Neuronal stem cell (in vitro differentiated cells): ENCODE data around the gene PSMB2.

Experiments
- DNase-seq: peaks from one replicate; pipeline ENCODE4 v3.0.0-alpha.2; 2013; ENCODE audit warnings: low spot score
- H2AFZ ChIP-seq: one replicate; pipeline ENCODE4 v1.6.1; 2013; ENCODE audit warnings: mild to moderate bottlenecking, low read length, inconsistent platforms
- H2AK5ac ChIP-seq: 2 replicates; pipeline ENCODE4 v1.6.1; 2013; ENCODE audit warnings: low read depth, mild to moderate bottlenecking, inconsistent platforms, low read length, moderate library complexity, mixed read lengths
- H2BK120ac ChIP-seq: 2 replicates; pipeline ENCODE4 v1.6.1; 2013; ENCODE audit warnings: low read depth, mild to moderate bottlenecking, inconsistent platforms, low read length, moderate library complexity, mixed read lengths
- H2BK12ac ChIP-seq: one replicate; pipeline ENCODE4 v1.6.1; 2013; ENCODE audit warnings: low read length, inconsistent platforms
- H2BK15ac ChIP-seq: 2 replicates; pipeline ENCODE4 v1.6.1; 2013; ENCODE audit warnings: mild to moderate bottlenecking, low read length, inconsistent platforms, mixed read lengths
- H2BK5ac ChIP-seq: one replicate; pipeline ENCODE4 v1.6.1; 2013; ENCODE audit warnings: inconsistent platforms, mild to moderate bottlenecking, low read length, moderate library complexity
- H3K14ac ChIP-seq: one replicate; pipeline ENCODE4 v1.6.1; 2013; ENCODE audit warnings: low read length, inconsistent platforms
- H3K18ac ChIP-seq: 2 replicates; pipeline ENCODE4 v1.6.1; 2013; ENCODE audit warnings: low read length, inconsistent platforms
- H3K23ac ChIP-seq: 2 replicates; pipeline ENCODE4 v1.6.1; 2013; ENCODE audit warnings: low read depth, mild to moderate bottlenecking, mixed read lengths, low read length, inconsistent platforms; ENCODE audit not compliant: poor library complexity
- H3K27ac ChIP-seq: replicated peaks from 3 replicates; pipeline ENCODE4 v1.5.1; 2013; ENCODE audit warnings: low read length, inconsistent platforms
- H3K27me3 ChIP-seq, 3 experiments: 2 replicates each; pipeline ENCODE4 v1.6.1; 2013; ENCODE audit warnings: low read length in 3 of 3, mild to moderate bottlenecking in 2 of 3, inconsistent platforms in 1 of 3, low read depth in 1 of 3, mixed read lengths in 1 of 3, moderate library complexity in 1 of 3; ENCODE audit not compliant: control insufficient read depth in 3 of 3, insufficient read depth in 3 of 3
- H3K36me3 ChIP-seq, 2 donors: replicated peaks in 1 of 2; 2 replicates each; pipeline ENCODE4 v1.6.1; 2013; ENCODE audit warnings: low read length in 2 of 2; ENCODE audit not compliant: control insufficient read depth in 2 of 2, insufficient read depth in 2 of 2
- H3K4ac ChIP-seq: 2 replicates; pipeline ENCODE4 v1.6.1; 2013; ENCODE audit warnings: inconsistent platforms, mild to moderate bottlenecking, low read length, moderate library complexity
- H3K4me1 ChIP-seq, 2 donors: 1 replicate in 1 of 2; 2 replicates in 1 of 2; pipeline ENCODE4 v1.6.1; 2013; ENCODE audit warnings: low read length in 2 of 2, low read depth in 1 of 2; ENCODE audit not compliant: control insufficient read depth in 2 of 2, insufficient read depth in 1 of 2
- H3K4me2 ChIP-seq: one replicate; pipeline ENCODE4 v1.6.1; 2013; ENCODE audit warnings: mild to moderate bottlenecking, low read length, inconsistent platforms; ENCODE audit not compliant: insufficient read depth, poor library complexity, severe bottlenecking
- H3K4me3 ChIP-seq, 2 donors: 2 replicates each; pipeline ENCODE4 v1.5.1; 2013; ENCODE audit warnings: low read length in 2 of 2, mild to moderate bottlenecking in 2 of 2, inconsistent platforms in 1 of 2, moderate library complexity in 1 of 2
- H3K79me1 ChIP-seq: one replicate; pipeline ENCODE4 v1.6.1; 2013; ENCODE audit warnings: low read depth, mild to moderate bottlenecking, inconsistent platforms, low read length, moderate library complexity
- H3K9ac ChIP-seq: one replicate; pipeline ENCODE4 v1.6.1; 2013; ENCODE audit warnings: mild to moderate bottlenecking, low read depth, low read length, inconsistent platforms; ENCODE audit not compliant: poor library complexity
- H3K9me3 ChIP-seq, 2 donors: replicated peaks in 1 of 2; 2 replicates each; pipeline versions ENCODE3 to v1.6.1; 2013; ENCODE audit warnings: low read length in 2 of 2, mild to moderate bottlenecking in 2 of 2, inconsistent platforms in 1 of 2, low read depth in 1 of 2, mixed read lengths in 1 of 2, moderate library complexity in 1 of 2; ENCODE audit not compliant: control insufficient read depth in 2 of 2, insufficient read depth in 1 of 2
- H4K8ac ChIP-seq: one replicate; pipeline ENCODE4 v1.6.1; 2013; ENCODE audit warnings: low read depth, mild to moderate bottlenecking, inconsistent platforms, low read length, moderate library complexity
- H4K91ac ChIP-seq: one replicate; pipeline ENCODE4 v1.6.1; 2013; ENCODE audit warnings: low read length, low read depth, mild to moderate bottlenecking, inconsistent platforms; ENCODE audit not compliant: poor library complexity
- WGBS, 2 donors: extraction: QIAGEN DNeasy Blood & Tissue Kit; methylation state at CpG; one replicate each; pipeline ENCODE4 v1.1.7; 2013; ENCODE audit warnings: missing lambda C conversion rate in 2 of 2, mixed read lengths in 1 of 2; ENCODE audit not compliant: insufficient read length in 2 of 2, insufficient replicate concordance in 1 of 2; ENCODE audit errors: extremely low coverage in 2 of 2; 5-methylcytosine and 5-hydroxymethylcytosine counted together

The PSMB2 gene

DNA sequence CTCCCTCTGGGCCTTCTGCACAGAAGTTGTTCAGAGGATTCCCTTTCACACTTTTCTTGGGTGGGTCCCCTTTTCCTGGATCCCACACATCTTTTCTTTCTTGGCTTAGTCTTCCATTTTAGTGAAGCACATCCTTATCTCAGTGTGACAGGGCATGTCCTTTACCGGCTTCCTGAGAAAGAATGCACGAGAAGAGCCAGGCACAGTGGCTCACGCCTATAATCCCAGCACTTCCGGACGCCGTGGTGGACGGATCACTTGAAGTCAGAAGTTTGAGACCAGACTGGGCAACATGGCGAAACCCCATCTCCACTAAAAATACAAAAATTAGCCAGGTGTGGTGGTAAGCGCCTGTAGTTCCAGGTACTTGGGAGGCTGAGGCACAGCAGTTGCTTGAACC lies 22.1 kb upstream of the PSMB2 start:
- H4K8ac ChIP-seq, result no peak overlapping the region
- no peak overlapping the region for H2BK120ac ChIP-seq
- no CpG with 5 or more reads among the region's 9 CpGs for WGBS, 2 donors

DNA sequence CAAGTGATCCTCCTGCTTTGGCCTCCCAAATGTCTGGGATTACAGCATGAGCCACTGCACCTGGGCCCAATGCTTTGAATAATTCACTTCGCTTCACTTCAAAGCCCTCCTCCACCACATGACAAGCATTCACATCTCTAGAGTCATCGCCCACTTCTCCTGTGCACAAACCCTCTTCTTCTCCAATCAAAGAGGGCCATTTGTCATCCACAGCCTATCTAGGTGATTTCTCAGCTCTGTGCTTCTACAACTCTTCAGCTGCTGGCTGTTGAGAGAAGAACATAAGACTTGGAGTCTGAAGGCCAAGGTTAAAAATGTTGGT lies 20.1 kb upstream of the PSMB2 start:
- H3K9me3 ChIP-seq, result no peaks in the 10 kb centered on the region
- no peak for DNase-seq
- no peak overlapping the region for H3K27ac ChIP-seq
- no peak overlapping the region for H2BK5ac ChIP-seq
- no peak overlapping the region for H3K18ac ChIP-seq
- H3K4me1 ChIP-seq, result no peaks in the 10 kb centered on the region
- H3K4me2 ChIP-seq, result no peak overlapping the region
- no peaks in the 10 kb centered on the region for H3K79me1 ChIP-seq
- no CpG with 5 or more reads among the region's 2 CpGs for WGBS, 2 donors
- H3K14ac ChIP-seq, result no peak overlapping the region
- H3K4ac ChIP-seq, result no peak overlapping the region
- peaks cover 0 to 13% (median 0%) of the 10 kb centered on the region in 3 experiments for H3K27me3 ChIP-seq
- no peak overlapping the region for H4K8ac ChIP-seq
- H2AFZ ChIP-seq, result no peak overlapping the region
- H3K4me3 ChIP-seq, result no peak overlapping the region
- no peak overlapping the region for H2BK15ac ChIP-seq
- H3K9ac ChIP-seq, result no peak overlapping the region
- no peak overlapping the region for H2BK120ac ChIP-seq
- no peak overlapping the region for H2BK12ac ChIP-seq
- H2AK5ac ChIP-seq, result no peak overlapping the region
- no peak overlapping the region for H3K23ac ChIP-seq
- no peak overlapping the region for H4K91ac ChIP-seq
- no peaks in the 10 kb centered on the region for H3K36me3 ChIP-seq

More for the DNA sequence above, 22.1 kb upstream of the PSMB2 start:
- Histone ChIP-seq H4K91ac (no peak overlapping the region), H3K79me1 (no peaks in the 10 kb centered on the region), H2AFZ (no peak overlapping the region), H3K4me1 (peaks cover 5% of the 10 kb centered on the region in 2 donors), H3K9ac (no peak overlapping the region), H3K36me3 (no peaks in the 10 kb centered on the region), H3K4me2 (no peak overlapping the region), H3K14ac (no peak overlapping the region), H3K23ac (no peak overlapping the region), H3K18ac (no peak overlapping the region), H3K9me3 (no peaks in the 10 kb centered on the region), H2BK12ac (no peak overlapping the region), H3K4me3 (no peak overlapping the region), H2AK5ac (no peak overlapping the region), H3K27me3 (peaks cover 0 to 23% (median 0%) of the 10 kb centered on the region in 3 experiments), H2BK5ac (no peak overlapping the region), H3K27ac (no peak overlapping the region), H3K4ac (no peak overlapping the region), H2BK15ac (no peak overlapping the region)
- no peak for DNase-seq

DNA sequence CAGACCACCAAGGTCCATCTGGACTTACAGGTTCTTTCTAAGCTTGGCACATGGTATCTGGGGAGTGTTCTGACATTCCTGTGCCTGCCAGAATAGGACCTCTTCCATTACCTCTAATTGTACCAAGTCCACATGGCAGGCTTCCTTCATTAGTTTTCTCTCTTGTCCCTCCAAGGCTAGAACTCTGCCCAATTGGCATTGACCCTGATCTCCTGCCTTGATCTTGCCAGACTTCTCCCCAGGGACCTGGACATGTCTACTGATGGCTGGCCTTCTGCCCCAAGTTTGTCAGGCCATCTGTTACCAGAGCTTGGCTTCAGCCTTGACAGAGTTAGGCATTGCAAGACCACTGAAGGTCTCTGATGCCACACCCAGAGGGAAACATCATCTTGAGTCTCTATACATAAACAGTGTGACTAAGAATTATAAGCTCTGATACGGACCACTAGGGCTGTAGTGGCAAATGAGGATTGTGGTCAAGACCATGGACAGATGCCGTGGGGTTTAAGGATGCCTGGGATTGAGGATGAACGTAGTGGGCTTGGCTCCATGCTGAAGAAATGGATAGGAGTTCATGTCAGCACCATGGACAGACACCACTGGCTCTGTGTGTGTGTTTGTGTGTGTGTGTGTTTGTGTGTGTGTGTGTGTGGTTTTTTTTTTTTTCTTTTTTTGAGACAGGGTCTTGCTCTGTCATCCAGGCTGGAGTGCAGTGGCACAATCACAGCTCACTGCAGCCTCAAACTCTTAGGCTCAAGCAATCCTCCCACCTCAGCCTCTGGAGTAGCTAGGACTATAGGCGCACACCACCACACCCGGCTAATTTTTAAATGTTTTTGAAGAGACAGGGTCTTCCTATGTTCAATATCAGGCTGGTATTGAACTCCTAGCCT lies 19.5 kb upstream of the PSMB2 start:
- Histone ChIP-seq H3K36me3 (no peaks in the 10 kb centered on the region), H3K4me1 (no peaks in the 10 kb centered on the region), H3K4me3 (no peak overlapping the region), H3K79me1 (no peaks in the 10 kb centered on the region), H4K8ac (no peak overlapping the region), H2BK15ac (no peak overlapping the region), H2AK5ac (no peak overlapping the region), H3K18ac (no peak overlapping the region), H3K14ac (no peak overlapping the region), H3K9me3 (no peaks in the 10 kb centered on the region), H2AFZ (no peak overlapping the region), H2BK12ac (no peak overlapping the region), H4K91ac (no peak overlapping the region), H3K23ac (no peak overlapping the region), H2BK120ac (no peak overlapping the region), H3K4ac (no peak overlapping the region), H3K27me3 (peaks cover 0 to 7% (median 0%) of the 10 kb centered on the region in 3 experiments), H2BK5ac (no peak overlapping the region), H3K4me2 (no peak overlapping the region), H3K27ac (no peak overlapping the region), H3K9ac (no peak overlapping the region)
- DNase-seq, result peak; percentile 78
- no CpG with 5 or more reads among the region's 5 CpGs for WGBS, 2 donors

DNA sequence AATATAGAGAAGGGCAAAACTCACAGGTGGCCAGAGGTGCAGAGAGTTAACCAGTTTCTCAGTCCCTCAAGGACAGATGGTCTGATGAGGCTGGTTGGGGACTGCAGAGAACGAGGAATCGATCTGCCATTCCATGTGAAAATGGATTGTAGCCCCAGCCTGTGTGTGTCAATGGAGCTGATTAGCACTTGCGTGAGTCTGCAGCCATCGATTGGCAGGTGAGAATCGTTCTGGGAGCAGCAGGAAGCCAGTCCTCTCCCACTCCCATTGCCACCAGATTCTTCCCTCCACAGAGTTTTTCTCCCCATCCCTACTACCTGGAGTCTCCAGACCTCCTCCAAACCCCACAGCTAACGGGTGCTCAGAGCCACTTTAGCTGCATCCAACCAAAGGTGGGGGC lies 18.3 kb upstream of the PSMB2 start:
- Histone ChIP-seq H3K27me3 (peaks cover 0 to 6% (median 0%) of the 10 kb centered on the region in 3 experiments), H3K36me3 (no peaks in the 10 kb centered on the region), H2BK15ac (no peak overlapping the region), H2BK120ac (no peak overlapping the region), H2AFZ (no peak overlapping the region), H3K14ac (no peak overlapping the region), H3K18ac (no peak overlapping the region), H2BK5ac (no peak overlapping the region), H3K4me2 (no peak overlapping the region), H3K9me3 (no peaks in the 10 kb centered on the region), H3K4ac (no peak overlapping the region), H4K8ac (no peak overlapping the region), H3K9ac (no peak overlapping the region), H4K91ac (no peak overlapping the region), H2BK12ac (no peak overlapping the region), H3K4me3 (no peak overlapping the region), H2AK5ac (no peak overlapping the region), H3K23ac (no peak overlapping the region), H3K79me1 (no peaks in the 10 kb centered on the region), H3K4me1 (no peaks in the 10 kb centered on the region), H3K27ac (no peak overlapping the region)
- no peak for DNase-seq
- no CpG with 5 or more reads among the region's 6 CpGs for WGBS, 2 donors
